Myocyte (in vitro differentiated cells): ENCODE results near the gene FANK1. TPM values are rescaled to one million over a fixed set of nuclear protein-coding genes. Genes with fewer than 3 reads are reported as not detected.

Experiments
- DNase-seq: peaks from one replicate; pipeline ENCODE4 v3.0.0-alpha.2; 2012; ENCODE audit warnings: low read depth
- polyA plus RNA-seq: library from polyadenylated mRNA; unstranded; fragments of >200 nt; gene quantifications from one replicate; pipeline ENCODE4 v1.2.1, GENCODE V29; 2012; ENCODE audit warnings: missing spikeins
- total RNA-seq: library from RNA; depleted of rRNA; stranded (reverse); fragments of >200 nt; gene quantifications from 2 replicates; pipeline ENCODE4 v1.2.3, GENCODE V29; 2014

Gene FANK1
- total RNA-seq, result 1.4 and 2.5 TPM in 2 replicates
- polyA plus RNA-seq, result 4.4 TPM

DNA sequence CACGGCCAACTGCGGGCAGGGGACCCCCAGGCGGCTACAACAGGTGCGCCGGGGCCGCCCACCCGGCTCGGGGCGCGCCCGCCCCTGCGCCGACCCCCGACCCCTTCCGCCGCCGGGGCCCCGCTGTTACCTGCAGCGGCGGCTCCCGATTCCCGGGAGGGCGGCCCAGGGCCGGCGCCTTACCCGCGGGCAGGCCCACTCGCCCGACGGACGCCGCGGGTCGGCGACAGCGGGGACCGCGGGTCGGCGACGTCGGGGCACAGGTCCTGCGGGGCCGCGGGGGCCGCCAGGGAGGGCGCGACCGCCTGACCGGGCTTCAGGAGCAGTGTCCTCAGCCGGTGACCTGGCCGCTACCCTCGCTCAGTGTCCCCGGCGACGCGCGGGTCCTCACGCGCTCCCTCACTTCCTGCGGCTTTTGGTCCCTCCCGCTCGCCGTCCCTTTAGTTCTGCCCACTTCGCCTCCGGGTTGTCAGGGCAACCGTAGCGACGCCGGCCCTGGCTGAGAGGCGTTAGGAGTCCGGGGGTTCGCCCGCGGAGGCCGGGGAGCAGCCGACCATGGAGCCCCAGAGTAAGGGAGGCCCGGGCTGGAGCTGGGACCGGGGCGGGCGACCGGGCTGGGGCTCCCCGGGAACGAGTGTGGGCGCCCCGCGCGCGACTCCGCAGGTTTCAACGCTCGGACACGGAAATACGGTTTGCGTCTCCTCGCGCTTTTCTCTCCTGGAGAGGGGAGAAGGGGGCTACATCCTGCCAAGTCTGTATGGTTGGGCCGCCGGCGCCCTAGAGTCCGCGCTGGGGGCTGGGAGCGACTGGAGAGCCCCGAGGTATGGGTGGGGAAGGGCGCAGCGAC lies at the start of gene FANK1:
Gene FANK1 (plus strand): TSS at position 477 of the 847 bp plus-strand sequence. CDS start 79 bp downstream, at position 556.
- DNase-seq, result peak; percentile 94

DNA sequence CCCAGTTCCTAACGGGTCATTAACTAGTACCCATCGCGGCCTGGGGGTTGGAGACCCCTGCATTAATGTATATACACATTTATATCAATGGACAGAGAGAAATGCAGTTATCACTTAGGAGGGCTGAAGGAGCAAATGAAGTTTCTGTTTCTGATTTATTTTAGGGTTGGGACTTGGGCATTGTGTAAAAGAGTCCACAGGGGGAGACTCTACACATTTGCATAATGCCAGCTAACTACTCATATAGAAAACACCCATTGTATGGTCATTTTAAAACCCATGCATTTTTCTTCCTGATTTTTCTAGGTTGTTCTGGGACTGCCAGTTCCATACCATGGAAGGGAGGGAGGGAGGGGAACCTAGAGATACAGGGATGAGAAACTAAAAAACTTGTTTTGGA lies 49.5 kb upstream of the FANK1 start:
- DNase-seq, result no peak

GRCh38 chr10:125848371-125848770 lies 48.0 kb upstream of the FANK1 start:
- peak; percentile 36 for DNase-seq

- no peak for DNase-seq
Measured at GRCh38 chr10:125848857-125849256, 47.5 kb upstream of the FANK1 start.

GRCh38 chr10:125849448-125849847 lies 46.9 kb upstream of the FANK1 start:
- no peak for DNase-seq

DNA sequence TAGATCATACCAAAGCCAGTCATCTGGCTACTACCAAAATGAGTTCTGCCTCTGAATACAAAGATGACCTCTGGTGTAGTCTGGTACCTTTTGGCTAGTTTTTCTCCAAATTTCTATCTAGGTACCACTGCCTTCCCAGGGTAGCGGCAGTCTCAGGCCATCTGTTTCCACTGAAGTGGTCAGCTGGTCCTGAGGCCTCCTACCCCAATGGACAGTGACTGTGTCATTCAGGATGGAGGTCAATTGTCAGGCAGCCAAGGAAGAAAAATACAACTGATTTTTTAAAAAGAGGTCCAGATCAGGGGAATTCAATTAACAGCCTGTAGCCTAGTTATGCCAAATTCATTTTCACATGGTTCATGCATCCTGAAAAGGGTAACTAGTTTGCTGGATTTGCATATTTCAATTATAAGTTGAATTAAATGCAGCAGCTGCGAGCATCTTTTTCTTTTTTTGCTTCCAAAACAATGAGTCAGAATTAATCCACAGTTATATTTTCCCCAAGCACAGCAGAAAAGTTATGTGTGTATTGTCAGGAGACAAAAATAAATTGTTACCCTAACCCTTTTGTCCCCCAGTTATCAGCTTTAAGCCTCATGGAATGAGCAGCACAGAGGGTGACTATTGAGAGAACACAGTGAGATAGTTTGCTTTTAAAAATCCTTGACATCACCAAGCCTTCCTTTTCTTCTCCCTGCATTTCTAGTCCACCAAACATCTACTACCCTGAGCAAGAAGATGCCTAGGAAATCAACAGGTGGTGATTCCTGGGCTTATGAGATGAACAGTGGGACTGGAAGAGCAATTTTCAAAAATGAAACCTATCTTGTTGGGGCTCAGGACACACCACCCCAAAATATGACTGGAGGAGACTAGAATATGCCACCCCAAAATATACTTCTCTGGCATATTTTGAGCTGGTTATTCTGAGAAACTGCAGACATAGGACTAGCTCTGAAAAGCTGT lies 45.3 kb upstream of the FANK1 start:
- peak; percentile 90 for DNase-seq

- DNase-seq, result no peak
Measured at GRCh38 chr10:125852487-125852886, 43.9 kb upstream of the FANK1 start.

GRCh38 chr10:125857185-125857760 lies 39.1 kb upstream of the FANK1 start:
- DNase-seq, result no peak

DNA sequence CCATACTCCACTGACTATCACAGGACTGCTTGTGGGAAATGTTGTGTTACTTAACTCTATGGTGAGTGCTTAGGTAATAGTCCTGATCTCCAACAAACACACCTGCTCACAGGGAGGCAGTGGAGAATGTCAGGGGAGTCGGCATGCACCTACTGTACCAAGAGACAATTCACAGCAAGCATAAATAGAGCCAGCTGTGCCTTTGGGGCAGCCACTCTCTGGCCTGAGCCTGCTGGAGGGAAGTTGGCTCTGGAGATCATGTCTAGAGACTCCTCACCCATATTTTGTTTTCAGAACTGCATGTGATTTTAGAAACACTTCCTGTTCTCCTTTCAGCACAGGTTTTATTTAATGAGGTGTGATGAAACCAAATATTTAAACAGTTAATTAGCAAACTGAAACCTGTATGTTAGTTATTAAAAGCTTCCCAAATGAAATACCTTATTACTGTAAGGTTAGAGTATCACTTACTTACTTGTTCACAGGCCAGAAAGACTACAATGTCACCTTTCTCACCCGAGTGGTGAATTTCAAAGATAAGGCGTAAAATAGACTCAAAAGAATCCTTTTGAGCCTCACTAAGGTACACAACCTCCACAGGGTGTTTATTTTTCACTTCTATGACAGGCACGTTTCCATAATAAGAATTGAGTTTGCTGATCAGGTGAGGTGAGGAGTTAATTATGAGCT lies 37.1 kb upstream of the FANK1 start:
- no peak for DNase-seq

DNA sequence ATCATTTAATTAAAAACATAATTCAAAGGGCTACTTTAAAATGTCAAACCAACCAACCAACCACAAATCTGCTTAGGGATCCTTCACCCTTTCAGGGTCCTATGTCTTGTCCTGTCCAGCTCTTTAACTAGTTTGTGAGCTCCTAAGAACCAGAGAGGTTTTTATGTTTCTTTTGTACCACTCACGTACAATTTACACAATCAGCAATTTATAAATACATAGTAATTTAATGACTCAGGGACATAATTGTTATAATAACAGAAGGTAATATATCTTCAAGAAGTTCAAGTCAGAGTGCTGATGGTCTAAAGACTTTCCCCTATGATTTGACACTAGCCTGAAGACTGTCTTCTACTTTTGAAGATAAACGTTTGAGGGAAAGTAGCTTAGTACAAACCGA lies 31.2 kb upstream of the FANK1 start:
- DNase-seq, result no peak

- peak; percentile 55 for DNase-seq
Measured at GRCh38 chr10:125866421-125867029, 29.8 kb upstream of the FANK1 start.

- DNase-seq, result peak; percentile 48
Measured at GRCh38 chr10:125868372-125868975, 27.9 kb upstream of the FANK1 start.

DNA sequence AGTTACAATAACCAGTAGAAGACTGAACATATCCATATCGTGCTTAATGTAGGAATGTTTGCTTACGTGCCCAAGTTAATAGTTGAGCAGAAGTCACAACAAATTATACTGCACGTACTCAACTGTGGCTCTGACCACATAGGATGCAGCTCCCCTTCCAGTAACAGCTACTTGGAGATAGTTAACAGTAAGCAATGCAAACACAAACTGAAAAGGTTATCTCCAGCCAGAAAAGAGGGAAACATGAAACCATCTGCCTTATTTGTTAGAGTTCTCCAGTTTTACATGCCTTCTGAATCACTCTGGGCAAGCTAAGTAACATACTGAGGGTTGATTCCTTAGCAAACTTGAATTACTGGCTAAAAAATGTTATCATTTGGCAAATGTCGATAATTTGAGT lies 25.0 kb upstream of the FANK1 start:
- DNase-seq, result no peak

- peak; percentile 41 for DNase-seq
Measured at GRCh38 chr10:125878957-125879835, 17.2 kb upstream of the FANK1 start.

GRCh38 chr10:125880719-125881118 lies 15.6 kb upstream of the FANK1 start:
- no peak for DNase-seq

DNA sequence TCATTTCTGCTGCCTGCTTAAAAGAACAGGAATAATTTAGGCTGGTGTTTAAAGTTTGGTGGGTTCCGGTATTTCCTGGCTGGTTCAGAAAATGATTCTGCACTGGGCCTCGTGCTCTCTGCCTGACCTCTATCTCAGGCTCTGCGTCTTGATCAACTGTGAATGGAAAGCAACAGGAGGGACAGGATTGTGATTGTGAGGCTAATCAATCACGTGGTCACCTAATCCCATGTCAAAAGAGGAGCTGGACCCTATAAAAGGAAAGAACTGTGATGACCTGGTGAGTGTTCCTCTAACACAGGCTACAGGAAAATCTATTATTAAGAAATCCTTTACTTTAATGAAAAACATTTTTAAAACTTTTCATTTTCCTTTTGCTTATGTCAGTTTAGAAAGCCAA lies 15.2 kb upstream of the FANK1 start, which contains the start of gene DHX32:
Gene DHX32 (minus strand): TSS at position 101 of the 400 bp plus-strand sequence. CDS start 468 bp downstream, outside the sequence.
- no peak for DNase-seq

GRCh38 chr10:125882596-125882995 lies 13.8 kb upstream of the FANK1 start:
- DNase-seq, result peak; percentile 20

DNA sequence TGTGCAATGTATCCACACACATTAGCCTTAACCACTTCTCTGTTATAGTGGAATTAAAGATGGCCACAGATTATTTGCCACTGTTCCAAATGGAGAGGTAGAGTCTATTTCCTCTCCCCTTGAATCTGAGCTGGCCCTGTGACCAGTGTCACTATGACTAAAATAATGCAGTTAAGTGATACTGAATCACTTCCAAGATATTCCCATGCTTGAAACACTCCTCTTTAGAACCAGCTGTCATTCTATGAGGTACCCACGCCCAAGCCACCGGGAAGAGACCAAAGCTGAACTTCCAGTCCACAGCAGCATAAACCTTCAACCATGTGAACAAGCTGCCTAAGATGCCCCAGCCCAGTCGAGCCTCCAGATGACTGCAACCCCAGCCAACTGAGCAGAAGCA lies 13.2 kb upstream of the FANK1 start:
- peak; percentile 91 for DNase-seq
